Ovary (tissue), 3 donors: ENCODE data around the gene FBXO4.

ENCODE experiments used
- EP300 ChIP-seq: sonication (generic); formaldehyde crosslinking; IDR thresholded peaks from one replicate; pipeline ENCODE4 v1.6.1; 2017; ENCODE audit warnings: antibody characterized with exemption
- POLR2A ChIP-seq: fragments of 450-650 bp; IDR thresholded peaks from one replicate; pipeline ENCODE4 v1.6.1; 2017; ENCODE audit warnings: antibody characterized with exemption, mild to moderate bottlenecking, moderate library complexity
- TF ChIP-seq, protein P1 (sequence below), 3 donors: fragments of 450-650 bp in 2 of 3; fragments of 200-600 bp in 1 of 3; IDR thresholded peaks; one replicate each; pipeline versions ENCODE4 v1.5.1 to v1.8.0; 2016 to 2022; ENCODE audit warnings: antibody characterized with exemption in 3 of 3, mild to moderate bottlenecking in 1 of 3
- donor health status: DM: no; HTN: no; CAD: no.

DNA sequence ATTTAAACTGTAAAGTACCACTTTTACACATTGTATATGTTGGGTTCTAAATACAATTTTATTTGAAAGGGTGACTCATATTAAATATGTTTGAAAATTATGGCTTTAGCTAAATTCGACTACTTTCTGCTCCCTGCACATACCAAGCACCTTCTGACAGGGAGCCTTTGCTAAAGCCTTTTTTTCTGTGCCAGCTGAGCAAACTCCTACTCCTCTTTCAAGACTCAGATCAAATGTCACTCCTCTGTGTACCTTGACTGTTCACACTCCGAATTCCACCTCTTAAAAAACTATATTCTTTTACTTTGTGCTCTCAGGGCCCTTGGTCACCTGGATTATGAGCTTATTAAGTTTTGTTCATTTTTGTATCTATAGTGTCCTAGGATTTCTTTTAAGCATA, 48.4 kb upstream of the FBXO4 start:
- TF ChIP-seq, protein P1, sequence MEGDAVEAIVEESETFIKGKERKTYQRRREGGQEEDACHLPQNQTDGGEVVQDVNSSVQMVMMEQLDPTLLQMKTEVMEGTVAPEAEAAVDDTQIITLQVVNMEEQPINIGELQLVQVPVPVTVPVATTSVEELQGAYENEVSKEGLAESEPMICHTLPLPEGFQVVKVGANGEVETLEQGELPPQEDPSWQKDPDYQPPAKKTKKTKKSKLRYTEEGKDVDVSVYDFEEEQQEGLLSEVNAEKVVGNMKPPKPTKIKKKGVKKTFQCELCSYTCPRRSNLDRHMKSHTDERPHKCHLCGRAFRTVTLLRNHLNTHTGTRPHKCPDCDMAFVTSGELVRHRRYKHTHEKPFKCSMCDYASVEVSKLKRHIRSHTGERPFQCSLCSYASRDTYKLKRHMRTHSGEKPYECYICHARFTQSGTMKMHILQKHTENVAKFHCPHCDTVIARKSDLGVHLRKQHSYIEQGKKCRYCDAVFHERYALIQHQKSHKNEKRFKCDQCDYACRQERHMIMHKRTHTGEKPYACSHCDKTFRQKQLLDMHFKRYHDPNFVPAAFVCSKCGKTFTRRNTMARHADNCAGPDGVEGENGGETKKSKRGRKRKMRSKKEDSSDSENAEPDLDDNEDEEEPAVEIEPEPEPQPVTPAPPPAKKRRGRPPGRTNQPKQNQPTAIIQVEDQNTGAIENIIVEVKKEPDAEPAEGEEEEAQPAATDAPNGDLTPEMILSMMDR (IDR thresholded peaks at IDR 0.05), result no peak
- no peak for TF ChIP-seq POLR2A
- no peak for TF ChIP-seq EP300
